Kidney capillary endothelial cell (primary cell): ENCODE results near the gene DAPK1.

Experiments used
- DNase-seq: peaks from one replicate; pipeline ENCODE4 v3.0.0-alpha.2; 2018; ENCODE audit warnings: low spot score

Gene DAPK1

DNA sequence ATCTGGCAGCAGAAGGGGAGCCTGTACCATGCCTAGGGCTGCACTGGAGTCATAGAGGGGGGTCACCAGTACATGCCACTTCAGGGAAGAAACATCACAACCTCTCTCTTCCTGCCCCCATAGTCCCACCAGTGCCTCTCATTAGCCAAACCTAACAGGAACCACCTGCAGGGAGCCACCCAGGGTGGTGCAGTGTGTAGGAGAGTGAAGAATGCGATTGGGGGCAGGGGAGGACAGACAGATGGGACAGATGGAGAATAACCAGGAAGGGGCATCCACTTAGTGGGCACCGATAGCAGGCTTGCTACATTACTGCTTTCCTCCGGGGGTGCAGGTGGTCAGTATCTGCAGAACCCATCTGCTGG, 19.2 kb downstream of the DAPK1 start:
- no peak for DNase-seq

DNA sequence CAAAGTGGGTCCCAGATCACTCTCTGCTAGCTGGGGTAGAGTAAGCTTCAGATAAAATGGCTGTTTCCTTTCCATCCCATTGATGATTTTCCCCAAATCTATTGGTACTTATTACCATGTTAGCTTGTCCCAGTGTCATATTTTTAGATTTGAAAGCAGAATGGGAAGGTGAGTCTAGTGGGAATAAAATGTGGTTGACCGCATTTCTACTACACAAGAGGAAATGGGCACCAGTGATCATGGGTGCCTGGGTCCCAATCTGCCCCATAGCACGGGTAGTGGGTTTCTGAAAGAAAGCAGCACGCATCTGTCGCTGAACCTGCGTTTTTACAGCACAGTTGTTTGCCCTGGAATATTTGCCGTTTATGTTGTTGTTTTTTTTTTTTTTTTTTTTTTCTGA, 20.1 kb downstream of the DAPK1 start:
- no peak for DNase-seq

DNA sequence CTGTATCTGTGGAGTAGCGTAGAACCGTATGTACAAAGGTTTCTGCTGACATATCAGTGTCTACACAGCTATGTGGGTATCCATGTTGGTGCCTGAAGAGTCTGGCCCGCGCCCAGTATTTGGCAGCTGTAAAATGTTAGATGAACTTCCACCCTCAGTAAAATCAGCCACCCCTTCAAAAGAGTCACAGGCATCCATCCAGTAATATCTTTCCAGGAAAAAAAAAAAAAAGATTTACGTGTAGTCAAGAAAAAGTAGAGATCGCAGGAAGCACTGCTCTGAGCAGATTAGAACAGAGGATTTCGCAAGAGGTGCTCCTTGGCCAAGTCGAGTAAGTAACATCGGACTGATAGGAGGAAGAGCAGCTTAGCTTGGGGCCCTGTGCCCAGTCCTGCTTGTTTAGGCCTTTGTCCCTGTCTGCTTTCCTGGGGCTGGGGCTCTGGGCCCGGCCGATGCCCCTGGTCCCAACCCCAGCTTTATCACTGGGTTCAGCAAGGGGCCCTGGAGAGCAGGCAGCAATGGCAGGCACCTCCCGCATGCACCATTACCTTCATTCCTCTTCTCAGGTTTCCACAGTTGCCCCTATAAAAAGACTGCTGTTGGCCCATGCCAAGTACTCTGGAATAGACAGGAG, 21.2 kb downstream of the DAPK1 start:
- no peak for DNase-seq

DNA sequence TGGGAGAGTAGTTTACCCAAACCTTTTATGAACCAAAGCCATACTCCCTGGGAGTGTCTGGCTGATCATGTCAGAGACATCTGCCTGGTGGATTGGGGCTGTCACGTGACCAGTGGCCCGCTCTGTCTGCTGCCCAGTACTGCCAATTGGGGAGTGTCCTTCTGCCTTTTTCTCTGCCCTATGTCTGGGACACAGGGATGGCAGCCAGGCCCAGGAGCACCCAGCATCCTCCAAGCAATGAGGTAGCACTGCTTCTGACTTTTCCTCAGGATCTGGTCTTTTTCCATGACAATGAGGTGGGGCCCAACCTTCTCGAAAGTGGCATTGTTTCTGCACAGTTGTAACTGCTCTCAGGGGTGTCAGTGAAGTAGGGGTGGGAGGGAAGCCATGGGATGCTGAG, 21.8 kb downstream of the DAPK1 start:
- no peak for DNase-seq

DNA sequence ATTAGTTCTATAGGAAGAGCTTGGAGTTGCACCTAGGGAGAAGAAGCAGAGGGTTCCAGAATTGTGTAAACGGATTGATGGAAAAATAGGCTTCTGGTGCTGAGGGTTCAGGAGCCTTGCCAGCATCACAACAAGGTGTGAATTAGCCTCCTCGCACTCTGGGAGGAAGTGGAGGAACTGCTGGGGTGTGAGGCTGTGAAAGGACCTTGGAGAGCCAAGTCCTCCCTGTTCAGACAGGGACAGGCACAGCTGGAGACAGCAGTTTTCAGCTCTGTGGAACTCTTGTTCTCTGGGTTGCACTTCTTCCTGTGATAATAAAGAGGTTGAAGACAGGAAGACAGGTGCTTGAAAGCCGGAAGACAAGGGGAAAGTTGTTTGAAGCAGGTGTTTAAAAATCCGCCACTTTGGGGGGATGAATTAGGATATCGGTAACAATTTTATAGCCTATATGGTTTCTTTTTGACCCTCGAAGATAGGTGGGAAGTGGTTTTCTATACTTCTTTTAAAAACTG, 22.6 kb downstream of the DAPK1 start:
- DNase-seq = no peak

DNA sequence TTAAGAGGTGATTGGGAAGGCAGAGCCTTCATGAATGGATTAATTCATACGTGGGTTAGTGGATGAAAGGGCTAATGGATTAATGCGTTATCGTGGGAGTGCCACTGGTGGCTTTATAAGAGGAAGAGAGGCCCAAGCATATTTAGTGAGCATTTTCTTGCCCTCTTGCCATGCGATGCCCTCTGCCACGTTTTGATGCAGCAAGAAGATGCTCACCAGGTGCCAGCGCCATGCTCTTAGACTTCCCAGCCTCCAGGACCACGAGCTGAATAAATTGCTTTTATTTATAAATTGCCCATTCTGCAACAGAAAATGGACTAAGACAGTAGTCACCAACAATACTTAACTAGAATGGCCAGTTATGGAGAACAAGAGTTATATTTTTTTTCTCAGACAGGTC, 24.2 kb downstream of the DAPK1 start:
- no peak for DNase-seq

DNA sequence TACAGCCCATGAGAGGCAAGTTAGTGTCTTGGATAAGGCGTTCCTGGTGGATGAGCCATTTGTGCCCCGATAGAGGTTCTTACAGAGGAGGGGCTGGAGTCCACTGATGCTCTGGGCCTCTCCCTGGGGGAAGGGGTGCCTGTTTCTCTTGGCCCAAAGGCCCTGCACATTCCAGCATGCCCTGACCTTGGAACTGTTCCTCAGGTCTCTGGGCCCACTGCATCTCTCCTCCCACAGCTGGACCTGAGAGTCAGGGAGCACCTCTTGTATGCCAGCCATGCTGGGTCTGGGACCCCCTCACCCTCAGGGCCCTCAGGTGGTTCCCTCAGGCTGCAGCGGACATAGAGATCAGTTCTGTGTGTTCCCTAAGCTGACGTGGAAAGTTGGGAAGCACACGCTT, 26.4 kb downstream of the DAPK1 start:
- no peak for DNase-seq

DNA sequence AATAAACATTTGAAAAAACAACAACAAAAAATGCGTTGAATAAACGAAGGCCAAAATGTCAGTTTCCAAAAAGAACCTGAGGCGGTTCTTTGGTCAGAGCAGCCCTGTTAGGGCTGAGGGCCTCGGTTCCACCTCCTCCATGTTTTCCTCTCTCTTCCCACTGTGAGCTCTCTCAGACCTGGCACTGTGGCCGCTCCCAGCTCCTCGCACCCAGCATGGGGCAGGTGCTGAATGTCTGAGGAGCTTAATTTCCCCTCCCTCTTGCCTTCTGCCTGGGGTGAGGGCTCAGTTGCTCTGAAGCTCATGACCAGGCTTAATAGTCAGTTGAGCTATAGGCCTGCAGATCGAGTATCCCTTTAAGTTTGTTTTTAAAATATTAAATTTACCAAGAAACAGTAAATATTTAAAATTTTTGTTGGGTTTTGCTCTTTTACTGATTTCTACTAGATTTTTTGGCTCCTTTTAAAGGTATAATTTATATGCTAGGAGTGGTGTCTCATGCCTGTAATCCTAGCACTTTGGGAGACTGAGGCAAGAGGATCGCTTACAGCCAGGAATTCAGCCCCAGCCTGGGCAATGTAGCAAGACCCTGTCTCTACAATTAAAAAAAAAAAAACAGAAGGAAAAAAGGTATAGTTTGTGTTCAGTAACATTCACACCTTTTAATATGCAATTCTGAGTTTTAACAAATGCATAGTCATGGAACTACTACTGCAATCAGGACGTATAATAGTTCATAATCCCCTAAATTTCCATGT, 28.1 kb downstream of the DAPK1 start:
- DNase-seq = no peak

DNA sequence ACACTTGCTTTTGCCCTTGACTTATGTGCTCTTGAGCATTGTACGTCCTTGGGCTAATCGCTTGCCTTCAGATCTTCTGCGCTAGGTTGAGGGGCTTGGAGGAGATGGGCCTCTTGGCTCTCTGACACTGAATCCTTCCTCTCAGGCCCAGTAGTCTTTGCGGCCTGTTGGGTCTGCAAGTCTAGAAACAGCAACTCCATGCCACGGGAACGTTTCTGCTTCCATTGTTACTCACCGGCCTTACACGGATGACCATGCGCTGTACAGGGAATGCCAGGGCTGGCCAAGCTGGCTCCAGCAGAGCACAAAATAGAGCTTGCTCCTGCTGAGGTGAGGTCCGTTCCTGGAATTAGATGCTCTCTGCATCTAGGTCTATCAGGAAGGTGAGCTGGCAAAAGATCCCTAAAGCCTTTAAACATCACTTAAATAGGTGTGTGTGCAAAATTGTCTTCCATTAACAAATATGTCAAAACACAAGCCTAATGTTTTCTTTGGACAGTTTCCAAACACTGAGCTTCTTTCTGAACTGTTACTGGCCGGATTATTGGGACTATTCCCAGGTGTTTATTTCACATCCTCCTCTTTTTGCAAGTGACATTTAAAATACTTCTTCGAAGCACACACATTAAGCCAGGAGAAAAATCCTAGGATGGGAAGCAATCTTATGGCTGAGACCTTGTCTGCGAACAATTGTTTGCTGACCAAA, 29.7 kb downstream of the DAPK1 start:
- DNase-seq = no peak

DNA sequence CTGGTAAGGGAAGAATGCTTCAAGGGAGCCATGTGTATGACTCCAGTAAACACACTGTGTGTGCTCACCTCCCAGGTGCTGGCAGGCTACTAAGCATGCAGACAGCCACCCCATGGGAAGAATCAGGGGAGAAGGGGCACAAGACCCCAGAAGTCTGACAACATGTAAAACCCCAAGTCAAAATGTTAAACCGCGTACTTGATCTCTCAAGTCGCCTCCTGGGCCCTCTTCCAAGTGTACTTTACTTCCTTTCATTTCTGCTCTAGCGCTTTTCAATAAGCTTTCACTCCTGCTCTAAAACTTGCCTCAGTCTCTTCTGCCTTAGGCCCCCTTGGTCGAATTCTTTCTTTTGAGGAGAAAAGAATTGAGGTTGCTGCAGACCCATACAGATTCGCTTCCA, 31.3 kb downstream of the DAPK1 start:
- no peak for DNase-seq

DNA sequence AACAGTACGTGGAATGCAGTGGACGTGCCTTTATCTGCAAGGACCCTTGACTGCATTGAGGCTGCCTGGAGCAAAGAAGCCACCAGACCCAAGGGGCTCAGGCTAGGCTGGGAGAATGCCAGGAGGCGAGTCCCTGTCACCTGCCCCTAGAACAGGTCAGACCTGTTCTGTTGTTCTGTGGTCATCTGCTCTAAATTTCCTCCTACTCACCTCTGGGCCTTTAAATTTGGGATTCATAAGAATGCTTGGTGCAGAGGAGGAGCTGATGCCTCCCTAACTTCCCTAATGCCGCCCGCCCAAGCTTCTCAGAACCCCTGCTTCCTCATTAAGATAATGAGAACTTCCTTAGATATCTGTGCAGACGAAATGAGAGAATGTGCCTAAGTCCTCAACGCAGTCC, 32.0 kb downstream of the DAPK1 start:
- no peak for DNase-seq

DNA sequence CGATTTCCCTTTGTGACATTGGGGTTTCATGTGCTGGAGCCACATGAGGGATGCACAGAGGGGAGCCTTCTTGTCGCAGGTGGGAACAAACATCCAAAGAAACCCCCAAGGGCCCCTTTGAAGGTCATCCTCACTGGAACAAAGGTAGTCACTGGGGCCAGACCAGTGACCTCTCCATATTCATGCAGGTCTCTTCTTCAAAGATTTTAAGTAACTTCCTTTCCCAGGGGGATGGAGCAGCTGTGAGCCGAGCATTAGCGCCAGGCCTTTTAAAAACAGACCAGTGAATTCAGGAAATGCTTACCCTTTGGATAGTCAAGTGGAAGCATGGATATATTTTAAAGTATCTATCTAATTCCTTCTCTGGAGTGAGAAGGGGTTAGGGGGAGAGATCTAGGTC, 33.0 kb downstream of the DAPK1 start:
- DNase-seq = no peak

DNA sequence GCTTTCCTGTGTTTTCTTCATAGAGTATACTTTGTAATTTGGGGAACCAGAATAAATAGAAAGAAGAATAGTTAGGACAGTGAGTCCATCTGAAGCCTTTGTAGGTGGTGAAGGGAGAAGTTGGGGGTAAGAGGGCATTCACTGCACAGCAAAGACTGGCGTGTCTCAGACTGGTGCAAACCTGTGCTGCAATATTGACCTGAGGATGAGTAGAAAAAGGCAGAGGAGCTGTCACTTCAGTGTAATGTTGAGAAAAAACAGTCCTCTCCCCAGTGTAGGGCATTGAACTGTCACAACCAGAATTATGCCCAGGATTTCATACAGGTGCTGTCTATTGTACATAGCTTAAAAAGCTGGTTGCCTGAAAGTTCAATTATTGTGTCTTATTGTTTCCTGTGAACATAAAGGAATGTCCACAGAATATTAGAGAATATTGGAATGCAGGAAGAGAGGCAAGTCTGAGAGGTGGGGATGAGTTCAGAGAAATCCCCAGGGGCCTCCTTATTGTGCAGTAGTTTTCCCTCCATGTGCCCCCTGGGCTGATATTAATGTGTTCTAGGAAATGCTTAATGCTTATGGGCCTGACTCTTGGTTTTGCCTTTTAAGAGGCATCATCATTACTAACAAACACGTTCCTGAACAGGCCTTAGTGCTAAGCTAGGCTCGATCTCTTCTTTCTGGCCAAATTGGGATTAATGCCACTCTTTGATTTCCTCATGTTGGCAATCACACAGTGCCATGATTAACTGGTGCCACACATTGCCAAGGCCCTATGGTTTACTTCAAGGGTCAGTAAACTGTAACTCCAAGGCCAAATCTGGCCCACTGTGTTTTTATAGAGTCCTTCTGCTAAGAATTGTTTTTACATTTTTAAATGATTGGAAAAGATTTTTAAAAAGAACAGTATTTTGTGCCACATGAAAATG, 34.0 kb downstream of the DAPK1 start:
- DNase-seq = no peak

DNA sequence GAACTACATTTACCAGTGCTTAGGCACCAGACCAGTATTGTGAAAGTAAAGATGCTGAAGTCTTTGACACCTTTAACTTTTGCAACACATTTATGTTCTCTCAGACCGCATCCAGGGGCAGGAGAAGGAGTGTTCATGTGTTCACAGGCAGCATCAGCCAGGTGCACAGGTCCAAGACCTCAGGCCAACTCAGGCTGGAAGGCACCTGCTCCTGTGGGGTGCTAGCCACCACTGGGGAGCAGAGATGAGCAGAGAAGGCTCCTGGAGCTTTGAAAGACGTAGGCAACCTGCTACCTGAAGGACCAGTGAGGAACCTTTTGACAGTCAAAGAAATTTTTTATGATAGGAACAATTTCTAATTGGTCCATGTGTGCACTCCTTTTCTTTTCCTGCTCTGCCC, 35.6 kb downstream of the DAPK1 start:
- DNase-seq = no peak

DNA sequence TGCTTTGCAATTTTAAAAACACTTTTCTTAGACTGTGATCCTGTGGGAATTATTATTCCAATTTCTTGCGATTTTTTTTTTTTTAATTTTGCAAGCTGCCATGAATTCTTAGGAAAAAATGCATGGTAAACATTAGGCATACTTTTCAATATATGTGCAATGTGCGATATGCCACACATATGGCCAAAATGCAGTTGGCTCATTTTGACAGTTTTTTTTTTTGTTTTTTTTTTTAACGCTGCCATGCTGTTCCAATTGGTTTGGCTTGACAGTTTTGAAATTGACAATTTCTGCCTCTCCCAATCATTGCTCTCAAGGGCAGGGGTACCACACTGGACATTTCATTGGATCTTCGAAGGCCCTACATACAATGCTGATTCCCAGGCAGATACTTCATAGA, 36.4 kb downstream of the DAPK1 start:
- no peak for DNase-seq

DNA sequence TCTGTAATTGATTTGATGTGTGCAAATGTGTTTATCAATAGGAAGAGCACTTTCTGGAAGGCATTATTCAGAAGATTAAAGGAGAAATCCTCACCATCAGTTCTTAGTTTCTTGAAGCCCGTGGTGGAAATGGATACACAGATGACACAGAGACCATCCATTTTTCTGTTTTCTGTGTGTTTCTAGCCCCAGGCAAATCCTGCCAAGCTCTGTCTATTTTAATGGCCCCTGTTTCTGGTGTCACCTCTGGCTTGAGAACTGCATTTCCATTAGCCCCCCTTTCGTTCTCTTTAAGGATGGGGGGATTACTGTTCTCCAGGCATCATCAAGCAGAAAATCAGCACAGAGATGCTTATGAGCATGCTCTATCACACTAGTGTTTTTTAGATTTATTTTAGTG, 37.3 kb downstream of the DAPK1 start:
- DNase-seq = no peak

DNA sequence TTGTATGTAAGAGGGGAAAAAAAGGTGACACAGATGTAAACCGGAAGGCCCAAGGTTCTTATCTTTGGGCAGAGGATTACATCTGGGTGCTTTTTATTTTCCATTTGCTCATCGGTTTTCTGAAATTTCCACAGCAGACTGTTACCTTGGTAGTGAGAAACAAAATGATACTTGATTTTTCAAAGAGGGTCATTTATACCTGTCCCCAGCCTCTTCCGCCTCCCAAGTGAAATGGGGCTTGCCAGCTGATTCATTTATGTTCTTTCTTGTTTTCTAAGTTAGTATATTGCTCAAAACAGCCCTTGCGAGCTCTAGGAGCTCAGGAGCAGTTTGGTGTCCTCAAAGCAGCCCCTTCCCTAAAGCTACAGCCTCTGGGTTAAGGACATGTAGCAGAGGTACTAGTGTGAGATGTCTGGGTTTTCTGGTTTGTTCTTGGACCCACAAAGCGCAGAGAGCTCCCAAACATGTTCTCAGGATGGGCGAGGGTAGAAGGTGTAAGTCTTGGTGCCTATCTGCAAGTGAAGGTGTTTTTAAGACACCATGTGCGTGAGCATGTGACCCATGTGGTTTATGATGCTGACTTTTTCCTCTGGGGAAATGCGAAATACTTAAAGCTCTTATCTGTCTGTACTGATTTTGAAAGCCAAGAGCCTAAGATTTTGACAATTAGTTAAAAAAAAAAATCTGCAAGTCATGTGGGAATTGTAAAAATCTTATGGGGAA, 38.3 kb downstream of the DAPK1 start:
- no peak for DNase-seq

DNA sequence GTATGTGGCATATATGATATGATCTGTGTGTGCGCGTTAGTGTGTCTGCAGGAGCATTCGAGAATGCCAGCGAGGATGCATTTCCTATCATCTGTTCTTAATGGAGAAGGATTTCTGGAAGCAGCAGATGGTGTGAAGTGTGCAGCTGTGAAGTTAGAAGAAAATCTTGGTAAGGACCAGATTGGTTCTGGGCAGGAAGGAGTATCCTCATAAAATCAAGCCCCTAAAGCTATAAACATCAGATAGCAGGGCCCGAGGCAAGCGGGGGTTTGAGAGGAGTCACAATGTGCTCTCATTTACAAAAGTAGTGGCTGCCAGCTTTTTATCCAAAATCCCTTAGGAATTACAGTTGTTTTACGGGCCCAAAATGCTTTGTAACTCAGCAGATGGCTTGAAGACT, 40.0 kb downstream of the DAPK1 start:
- DNase-seq = no peak

DNA sequence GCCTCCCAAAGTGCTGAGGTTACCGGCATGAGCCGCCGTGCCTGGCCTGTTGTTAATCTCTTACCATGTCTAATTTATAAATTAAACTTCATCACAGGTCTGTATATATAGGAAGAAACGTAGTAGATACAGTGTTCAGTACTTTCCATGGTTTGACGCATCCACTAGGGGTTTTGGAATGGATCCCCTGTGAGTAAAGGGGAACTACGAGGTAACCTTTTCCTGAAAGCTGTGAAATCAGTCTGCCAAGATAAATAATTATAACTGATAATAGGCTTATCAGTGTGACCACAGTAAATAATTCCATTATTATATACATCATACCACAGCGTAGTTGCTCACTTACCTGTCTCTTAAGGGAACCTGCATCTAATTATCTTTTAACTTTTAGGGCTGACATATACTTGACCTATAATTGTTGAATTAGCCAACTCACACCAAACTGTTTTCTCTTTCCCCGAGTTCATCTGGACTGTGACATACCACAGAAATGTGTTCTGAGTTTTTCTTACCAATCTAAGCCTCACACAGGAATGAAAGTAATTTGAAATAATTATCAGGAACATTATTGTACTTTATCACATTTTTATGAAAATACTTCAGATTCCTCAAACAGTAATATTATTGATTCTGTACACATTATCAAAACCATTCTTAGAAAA, 42.9 kb downstream of the DAPK1 start:
- DNase-seq = no peak

DNA sequence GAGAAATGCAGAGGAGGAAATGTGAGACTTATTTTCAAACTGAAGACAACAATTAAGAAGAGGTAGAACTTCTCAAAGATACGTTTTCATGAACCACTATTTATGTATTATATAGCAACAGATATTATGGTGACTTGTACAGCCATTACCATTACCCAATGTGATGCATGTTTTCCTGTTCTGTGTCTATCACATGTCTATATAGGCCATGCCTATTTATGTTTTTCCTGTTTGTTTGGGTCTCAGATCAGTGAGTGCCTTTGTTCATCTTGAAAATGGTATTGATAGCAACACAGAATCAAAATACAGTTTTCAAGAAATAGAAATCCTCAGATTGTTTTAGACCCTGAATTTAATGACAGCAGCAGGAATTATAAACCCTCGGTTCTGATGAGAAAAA, 44.0 kb downstream of the DAPK1 start:
- no peak for DNase-seq

DNA sequence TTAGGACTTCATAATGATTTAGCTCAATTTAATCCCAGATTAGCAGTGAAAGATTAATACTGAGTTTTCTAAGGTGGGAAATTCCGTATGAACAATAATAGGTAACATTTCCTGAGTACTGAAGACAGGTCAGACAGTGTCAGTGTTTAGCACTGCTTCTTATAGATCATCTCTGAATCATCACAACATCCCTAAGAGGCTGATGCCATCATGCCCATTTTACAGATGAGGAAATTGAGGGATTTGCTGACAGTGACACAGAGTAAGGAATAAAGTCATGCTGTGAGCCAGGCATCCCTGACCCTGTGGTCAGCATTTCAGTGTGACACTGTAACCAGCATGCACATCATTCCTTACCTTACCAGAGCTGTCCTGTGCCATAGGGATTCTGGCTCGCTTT, 44.5 kb downstream of the DAPK1 start:
- no peak for DNase-seq
